Measurements from ENCODE around the gene DPH1. TPM values are rescaled to one million over a fixed set of nuclear protein-coding genes. Genes with fewer than 3 reads are reported as not detected.

The DPH1 gene
- total and polyA plus RNA-seq, 9 donors = 27.5 to 77.7 (median 46.0) TPM

GRCh38 chr17:2047590-2047989 is 17.6 kb downstream of the DPH1 start:
- no peak overlapping the region for H3K4me3 ChIP-seq
- no peak overlapping the region for H3K27ac ChIP-seq
- intact Hi-C loops (cut with DNase I) = no loop called here
- WGBS, 3 donors = 91 to 94% (median 92%) methylated on average over 6 of the region's 6 CpGs
- no peaks in the 10 kb centered on the region for H3K9me3 ChIP-seq
- DNase-seq = peak in 1 of 5 donors; percentile 24
- no peaks in the 10 kb centered on the region for H3K36me3 ChIP-seq
- TF ChIP-seq EP300 (IDR thresholded peaks at IDR 0.05) = no peak
- TF ChIP-seq CTCF (IDR thresholded peaks at IDR 0.05) = no peak
- no peak for TF ChIP-seq POLR2A (IDR thresholded peaks at IDR 0.05)
- H3K4me1 ChIP-seq (ENCODE audit: insufficient read depth) = peaks cover 7% of the 10 kb centered on the region
- H3K27me3 ChIP-seq = no peaks in the 10 kb centered on the region

- Histone ChIP-seq H3K27me3 (no peaks in the 10 kb centered on the region), H3K36me3 (no peaks in the 10 kb centered on the region), H3K27ac (no peak overlapping the region), H3K4me1 (ENCODE audit: insufficient read depth) (peaks cover 10% of the 10 kb centered on the region), H3K4me3 (no peak overlapping the region), H3K9me3 (no peaks in the 10 kb centered on the region)
- intact Hi-C loops (cut with DNase I) = no loop called here
- TF ChIP-seq CTCF (IDR thresholded peaks at IDR 0.05) (no peak), EP300 (IDR thresholded peaks at IDR 0.05) (no peak), POLR2A (IDR thresholded peaks at IDR 0.05) (no peak)
- DNase-seq = peak in 1 of 5 donors; percentile 35
- WGBS, 3 donors = 5 to 6% (median 6%) methylated on average over 9 of the region's 9 CpGs
Measured at GRCh38 chr17:2048805-2049204, 18.9 kb downstream of the DPH1 start.

- H3K4me3 ChIP-seq = peak overlapping the region; percentile 53
- no peaks in the 10 kb centered on the region for H3K36me3 ChIP-seq
- intact Hi-C loops (cut with DNase I) = no loop called here
- WGBS, 3 donors = 1 to 5% (median 2%) methylated on average over 31 to 104 of the region's 104 CpGs
- no peaks in the 10 kb centered on the region for H3K27me3 ChIP-seq
- H3K9me3 ChIP-seq = no peaks in the 10 kb centered on the region
- peaks cover 10% of the 10 kb centered on the region for H3K4me1 ChIP-seq (ENCODE audit: insufficient read depth)
- H3K27ac ChIP-seq = peak overlapping the region; percentile 48 to 68
- TF ChIP-seq EP300 (IDR thresholded peaks at IDR 0.05) (no peak), CTCF (IDR thresholded peaks at IDR 0.05) (no peak), POLR2A (IDR thresholded peaks at IDR 0.05) (peak; percentile 64)
- DNase-seq = peak; percentile 89 to 95 (median 94)
Measured at GRCh38 chr17:2049333-2050299, 19.7 kb downstream of the DPH1 start.

- TF ChIP-seq CTCF (IDR thresholded peaks at IDR 0.05) (no peak), POLR2A (IDR thresholded peaks at IDR 0.05) (peak; percentile 14)
- peak overlapping the region; percentile 53 for H3K4me3 ChIP-seq
- WGBS, 3 donors = 1% methylated on average over 27 to 88 of the region's 88 CpGs
- no peaks in the 10 kb centered on the region for H3K9me3 ChIP-seq
- peak; percentile 84 to 93 (median 93) for DNase-seq
- peaks cover 10% of the 10 kb centered on the region for H3K4me1 ChIP-seq (ENCODE audit: insufficient read depth)
- peak overlapping the region; percentile 46 to 68 for H3K27ac ChIP-seq
- no peaks in the 10 kb centered on the region for H3K36me3 ChIP-seq
- intact Hi-C loops (cut with DNase I) = no loop called here
- H3K27me3 ChIP-seq = no peaks in the 10 kb centered on the region
Measured at GRCh38 chr17:2050300-2051060, 20.5 kb downstream of the DPH1 start.

Measured in ovary (tissue), 9 donors.